ENCODE results near the gene ERFL.
"Not testable (repeated sequence)": the region's sequence is repeated elsewhere in the genome, so short reads cannot be mapped to it uniquely, and the experiment has no call there.

The ERFL gene

DNA sequence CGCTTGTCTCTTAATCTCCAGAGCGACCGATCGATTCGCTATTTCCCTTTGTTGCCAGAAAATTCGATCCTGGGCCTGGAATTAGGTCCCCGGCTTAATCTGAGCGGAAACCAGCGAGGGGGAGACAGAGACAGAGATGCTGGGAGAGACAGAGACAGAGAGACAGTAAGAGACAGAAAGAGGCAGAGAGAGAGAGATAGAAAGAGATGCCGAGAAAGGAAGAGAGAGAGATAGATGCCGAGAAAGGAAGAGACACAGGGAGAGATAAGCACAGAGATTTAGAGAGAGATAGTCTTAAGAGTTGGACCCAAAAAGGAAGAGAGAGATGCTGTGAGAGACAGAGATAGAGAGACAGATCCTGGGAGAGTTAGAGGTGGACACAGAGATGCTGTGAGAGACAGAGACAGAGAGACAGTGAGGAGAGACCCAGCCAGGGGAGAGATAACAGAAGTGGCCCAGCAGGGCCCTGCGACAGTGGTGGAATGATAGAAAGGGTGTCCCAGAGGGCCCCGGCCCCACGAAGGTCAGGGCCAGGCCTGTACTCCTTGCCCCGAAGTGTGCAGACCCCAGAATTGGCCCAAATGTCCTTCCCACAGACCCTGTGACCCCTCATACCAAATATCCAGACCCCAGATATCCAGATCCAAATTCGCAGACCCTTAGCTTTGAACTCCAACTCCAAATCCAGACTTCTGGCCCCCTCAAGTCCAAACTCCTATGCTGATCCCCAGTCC lies 1.3 kb downstream of the ERFL start:
- no peak for DNase-seq (ENCODE audit: low read depth)

DNA sequence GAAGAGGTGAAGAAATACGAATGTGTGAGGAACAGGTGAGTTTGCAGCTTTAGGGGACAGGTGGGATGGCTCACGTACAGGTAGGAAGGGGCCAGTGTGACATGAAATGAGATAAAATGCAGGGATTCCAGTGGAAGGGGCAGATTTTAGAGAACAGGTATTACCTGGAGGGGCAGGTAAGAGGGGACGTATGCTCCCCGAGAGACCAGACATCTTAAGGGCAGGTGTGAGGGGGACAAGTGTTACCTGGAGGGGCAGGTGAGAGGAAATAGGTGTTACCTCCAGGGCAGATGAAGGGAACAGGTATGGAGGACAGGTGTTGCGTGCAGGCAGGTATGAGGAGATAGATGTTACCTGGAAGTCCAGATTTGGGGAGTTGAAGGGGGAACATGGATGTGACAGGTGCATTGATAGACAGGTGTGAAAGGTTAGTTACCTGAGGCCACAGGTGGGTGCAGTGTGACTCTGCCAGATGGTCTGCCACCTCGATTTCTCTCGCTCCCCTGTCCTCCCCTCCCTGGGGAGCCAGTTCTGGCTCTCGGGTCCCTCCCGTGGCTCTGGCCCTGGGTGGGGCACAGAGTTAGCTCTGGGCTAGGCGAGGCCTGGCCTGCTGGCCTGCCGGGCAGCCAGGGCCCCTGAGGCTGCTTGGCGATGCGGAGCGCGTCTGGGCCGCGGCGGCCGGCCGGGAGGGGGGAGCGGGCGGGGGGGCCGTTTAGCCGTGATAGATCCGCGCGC lies 2.1 kb downstream of the ERFL start:
- no peak for DNase-seq (ENCODE audit: low read depth)

DNA sequence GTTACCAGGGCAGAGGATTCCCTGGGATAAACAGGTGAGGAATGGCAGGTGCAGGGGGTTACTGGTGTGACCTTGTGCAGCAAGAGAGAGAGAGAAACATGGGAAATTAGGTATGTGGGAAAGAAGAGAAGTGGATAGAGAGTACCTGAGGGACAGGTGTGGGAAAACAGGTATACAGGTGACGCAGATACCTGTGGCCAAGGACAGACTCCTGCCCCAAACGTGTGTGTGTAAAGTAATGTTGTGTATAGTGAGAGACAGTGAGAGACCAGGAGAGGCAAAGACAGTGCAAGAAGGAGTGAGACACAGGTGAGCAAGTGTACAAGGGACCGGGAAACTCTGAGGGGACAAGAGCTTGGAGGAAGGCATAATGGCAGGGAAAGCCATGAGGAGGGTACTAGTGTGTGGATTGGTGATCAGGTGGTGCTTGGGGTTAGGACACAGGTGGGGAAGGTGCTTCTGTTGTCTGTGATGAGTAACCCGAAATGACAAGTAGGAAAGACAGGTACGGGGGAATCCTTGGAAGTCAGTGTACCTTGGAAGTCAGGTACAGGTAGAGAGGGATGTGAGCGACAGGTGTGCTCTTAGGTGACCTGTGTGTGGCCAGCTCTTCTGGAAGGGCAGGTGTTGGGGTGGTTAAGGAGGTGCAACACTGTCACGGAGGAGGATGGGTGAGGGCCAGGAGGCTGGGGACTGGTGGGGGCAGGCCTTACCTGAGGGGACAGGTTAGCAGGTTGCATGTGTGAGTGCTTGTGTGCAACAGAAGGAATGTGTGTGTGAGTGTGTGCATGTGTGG lies 2.8 kb downstream of the ERFL start:
- DNase-seq (ENCODE audit: low read depth): no peak

DNA sequence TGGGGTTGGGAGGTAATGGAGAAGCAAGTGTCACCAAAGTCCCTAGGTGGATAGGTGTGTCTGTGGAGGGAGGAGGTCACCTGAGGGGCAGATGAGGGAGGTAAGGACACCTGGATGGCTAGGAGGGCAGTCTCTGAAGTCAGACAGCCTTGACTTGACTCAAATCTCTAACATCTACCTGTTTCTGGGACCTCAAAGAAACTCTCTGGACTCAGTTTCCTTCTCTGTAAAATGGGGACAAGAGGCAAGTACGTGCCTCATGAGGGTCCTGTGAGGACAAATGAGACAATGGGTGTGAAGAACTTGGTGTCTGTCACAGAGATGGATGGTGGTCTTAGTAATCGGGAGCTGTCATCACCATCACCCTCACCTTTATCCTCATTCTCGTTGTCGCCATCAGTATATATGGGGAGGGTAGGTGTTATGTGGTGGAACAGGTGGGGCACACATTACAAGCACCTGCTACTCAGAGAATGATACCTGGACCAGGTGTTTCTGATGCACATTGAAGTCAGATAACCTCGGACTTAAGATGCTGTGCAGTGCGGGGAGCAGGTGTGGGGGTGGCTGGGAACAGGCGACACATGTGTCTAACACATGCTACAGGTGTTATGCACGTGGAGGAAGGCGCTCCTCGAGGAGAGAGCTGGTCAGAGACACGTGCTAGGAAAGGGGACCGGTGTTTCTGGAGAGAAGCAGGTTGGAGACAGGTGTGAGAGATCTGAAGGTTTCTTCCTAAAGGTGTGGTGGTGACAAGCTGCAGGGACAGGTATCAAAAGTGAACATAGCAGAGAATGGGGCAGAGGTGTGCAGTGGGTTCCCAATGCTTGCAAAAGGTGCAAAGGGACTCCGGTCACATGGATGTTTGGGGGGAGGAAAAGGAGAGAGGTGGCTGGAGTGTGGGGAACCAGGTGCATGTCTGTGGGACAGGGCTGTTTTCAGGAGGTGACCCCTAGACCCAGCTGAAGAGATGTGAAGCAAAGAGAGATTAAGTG lies 3.8 kb downstream of the ERFL start:
- DNase-seq (ENCODE audit: low read depth): no peak

DNA sequence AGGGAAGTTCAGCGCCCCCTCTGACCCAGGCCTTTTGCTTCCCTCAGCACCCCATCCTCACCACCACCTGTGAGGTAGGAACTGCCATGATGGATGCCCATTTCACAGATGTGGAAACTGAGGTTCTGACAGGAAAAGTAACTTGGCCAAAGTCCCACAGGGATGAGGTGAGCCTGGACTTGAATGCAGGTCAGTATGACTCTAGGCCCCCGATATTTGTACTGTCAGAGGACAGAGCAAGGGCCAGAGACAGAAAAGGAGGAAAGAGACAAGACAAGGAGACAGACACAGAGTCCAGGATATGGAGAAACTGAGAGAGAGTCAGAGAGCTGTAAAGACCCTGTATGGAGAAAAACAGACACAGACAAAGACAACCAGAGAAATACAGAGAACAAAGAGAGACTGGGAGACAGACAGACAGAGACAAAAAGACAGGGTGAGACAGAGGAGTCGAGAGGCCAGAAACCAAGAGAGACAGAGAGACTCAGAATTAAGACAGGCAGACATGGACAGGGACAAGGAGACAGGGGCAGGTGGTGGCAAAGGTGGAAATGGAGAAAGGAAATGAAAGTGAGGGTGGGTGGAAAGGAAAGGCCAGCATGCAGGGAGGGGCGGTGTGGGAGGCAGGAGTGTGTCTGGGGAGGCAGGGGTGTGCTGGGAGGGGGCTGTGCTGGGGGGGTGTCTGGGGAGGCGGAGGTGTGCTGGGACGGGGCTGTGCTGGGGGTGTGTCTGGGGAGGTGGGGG lies 5.0 kb downstream of the ERFL start:
- no peak for DNase-seq (ENCODE audit: low read depth)

DNA sequence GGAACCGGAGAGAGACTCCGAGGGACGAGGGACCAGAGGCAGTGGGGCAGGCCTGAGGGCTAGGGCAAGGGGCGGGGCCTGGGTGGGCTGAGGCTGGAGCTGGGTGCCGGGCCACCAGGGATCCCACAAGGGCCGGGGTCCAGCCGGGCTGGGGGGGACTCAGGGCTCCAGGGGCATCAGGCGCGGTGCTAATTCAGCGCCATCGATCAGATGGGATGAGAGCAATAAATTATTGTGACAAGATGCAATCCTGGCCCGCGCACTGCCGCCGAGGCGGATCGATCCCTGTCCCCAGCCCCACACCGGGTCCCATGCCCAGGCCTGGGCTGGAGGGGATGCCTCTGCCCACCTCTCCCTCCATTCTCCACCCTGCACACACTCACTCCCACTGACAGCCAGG lies 5.7 kb downstream of the ERFL start:
- DNase-seq (ENCODE audit: low read depth): no peak

DNA sequence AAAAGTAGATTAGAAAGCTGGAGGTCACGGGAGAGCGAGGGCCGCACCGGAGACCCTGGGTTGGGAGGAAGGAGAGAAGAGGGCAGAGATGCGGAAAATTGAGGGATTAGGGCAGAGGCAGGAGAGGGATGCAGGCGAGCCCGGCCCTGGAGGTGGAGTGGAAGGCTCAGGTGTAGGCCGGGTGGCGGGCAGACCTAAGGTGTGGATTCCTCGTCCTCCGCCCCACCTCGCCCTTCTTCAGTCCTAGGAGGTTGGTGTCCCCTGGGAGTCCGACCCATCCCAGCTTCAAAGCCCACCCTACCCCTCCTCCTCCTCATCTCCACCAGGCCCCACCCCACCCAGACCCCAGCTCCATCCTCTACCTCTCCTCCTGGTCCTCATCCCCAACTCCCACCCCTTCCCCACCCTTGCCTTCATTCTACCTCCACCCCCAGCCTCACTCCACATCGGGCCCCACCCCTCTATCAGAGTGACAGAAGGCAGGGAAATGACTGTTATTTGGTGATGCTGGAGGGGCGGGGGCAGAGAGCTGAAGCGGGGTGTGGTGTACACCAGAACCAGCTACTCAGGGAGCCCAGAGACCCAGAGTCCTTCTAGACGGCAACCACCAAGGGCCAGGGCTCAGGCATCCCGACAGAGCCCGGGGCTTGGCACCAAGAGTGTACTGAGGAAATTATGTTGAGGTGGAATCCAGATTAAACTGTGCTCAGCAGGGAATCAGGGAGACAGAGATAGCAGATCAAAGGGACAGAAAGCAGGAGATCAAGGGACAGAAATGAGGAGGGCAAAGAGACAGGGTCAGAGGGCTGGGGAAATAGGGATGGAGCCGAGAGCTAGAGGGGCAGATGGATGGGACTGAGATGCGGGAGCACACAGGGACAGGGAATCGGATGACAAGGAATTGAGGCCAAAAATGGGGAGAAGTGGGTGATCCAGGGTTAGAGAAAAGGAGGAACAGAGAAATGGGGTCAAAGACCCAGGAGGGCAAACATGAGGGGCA lies 6.4 kb downstream of the ERFL start:
- no peak for DNase-seq (ENCODE audit: low read depth)

DNA sequence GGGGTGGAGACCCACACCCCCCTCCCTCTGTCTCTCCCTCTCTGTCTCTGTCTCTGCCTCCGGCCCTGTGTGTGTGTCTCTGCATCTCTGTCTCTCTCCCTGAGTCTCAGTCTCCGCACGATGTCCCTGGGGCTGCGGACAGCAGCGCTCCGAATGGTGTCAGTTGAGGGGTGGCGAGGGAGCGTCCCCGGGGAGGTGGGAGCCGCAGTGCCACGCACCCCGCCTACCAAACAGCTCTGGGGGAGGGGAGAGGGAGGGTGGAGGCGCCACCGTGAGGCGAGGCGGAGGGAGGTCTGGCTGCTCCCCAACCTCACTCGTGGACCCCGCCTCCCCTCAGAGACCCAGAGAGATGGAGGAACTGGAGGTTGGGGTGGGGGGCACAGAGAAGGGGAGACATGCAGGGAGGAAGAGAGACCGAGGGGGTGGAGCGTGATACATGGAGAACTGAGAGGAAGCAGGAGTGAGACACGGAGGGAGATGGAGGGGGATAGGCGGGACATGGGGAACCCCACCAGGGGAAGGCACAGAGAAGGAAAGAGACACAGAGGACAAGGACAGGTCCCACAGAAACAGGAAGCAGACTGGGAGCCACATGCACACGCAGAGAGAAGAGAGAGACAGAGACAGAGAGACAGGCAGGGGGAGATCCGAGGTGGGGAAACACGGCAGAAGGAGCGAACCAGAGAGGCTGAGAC lies 7.2 kb downstream of the ERFL start:
- no peak for DNase-seq (ENCODE audit: low read depth)

DNA sequence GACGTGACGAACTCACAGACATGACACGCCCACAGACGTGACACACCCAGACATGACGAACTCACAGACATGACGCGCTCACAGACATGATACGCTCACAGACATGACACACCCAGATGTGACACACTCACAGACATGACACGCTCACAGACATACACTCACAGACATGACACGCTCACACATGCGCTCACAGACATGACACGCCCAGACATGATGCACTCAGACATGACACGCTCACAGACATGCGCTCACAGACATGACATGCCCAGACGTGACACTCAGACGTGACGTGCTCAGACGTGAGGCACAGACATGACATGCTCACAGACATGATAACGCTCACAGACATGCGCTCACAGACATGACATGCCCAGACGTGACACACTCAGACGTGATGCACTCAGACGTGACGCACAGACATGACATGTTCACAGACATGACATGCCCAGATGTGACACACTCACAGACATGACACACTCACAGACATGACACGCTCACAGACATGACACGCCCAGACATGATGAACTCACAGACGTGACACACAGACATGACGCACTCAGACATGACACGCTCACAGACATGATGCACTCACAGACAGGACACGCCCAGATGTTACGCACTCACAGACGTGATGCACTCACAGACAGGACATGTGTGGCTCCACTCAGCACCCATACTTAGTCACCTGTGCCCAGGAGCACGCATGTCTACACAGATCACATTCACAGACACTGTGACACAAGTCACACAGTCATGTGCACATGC lies 8.1 kb downstream of the ERFL start:
- DNase-seq (ENCODE audit: low read depth): no peak

DNA sequence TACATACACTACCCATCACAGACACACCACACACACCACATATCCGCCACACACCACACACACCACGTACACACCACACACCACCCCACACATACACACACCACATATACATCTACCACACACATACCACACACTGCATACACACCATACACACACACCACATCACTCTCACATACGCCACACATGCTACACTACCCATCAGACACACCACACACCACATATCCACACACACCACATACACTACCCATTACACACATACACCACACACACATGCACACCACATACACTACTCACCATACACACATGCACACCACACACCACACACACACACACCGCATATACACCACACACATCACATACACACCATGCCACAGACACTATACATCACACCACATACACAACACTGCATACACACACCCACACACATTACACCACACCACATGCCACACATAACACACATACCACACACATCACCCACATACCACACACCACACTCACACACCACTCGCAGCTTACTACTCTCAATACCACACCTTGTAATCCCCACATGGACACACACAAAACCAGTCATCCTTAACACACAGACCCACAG lies 9.5 kb downstream of the ERFL start:
- no peak for DNase-seq (ENCODE audit: low read depth)

DNA sequence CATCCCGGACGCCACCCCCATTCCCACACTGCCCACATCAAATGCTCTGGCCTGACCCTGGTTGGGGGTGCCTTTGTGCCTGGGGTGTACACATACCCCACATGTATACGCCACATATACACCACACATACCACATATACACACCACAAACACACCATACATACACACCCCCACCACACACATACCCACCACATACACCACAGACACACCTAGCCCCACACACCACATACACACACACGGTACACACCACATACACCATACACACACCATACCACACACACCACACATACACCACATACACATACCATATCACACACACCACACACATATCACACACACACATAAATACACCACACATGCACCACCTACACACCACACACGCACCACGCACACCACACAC lies 10.2 kb downstream of the ERFL start:
- DNase-seq (ENCODE audit: low read depth): no peak

DNA sequence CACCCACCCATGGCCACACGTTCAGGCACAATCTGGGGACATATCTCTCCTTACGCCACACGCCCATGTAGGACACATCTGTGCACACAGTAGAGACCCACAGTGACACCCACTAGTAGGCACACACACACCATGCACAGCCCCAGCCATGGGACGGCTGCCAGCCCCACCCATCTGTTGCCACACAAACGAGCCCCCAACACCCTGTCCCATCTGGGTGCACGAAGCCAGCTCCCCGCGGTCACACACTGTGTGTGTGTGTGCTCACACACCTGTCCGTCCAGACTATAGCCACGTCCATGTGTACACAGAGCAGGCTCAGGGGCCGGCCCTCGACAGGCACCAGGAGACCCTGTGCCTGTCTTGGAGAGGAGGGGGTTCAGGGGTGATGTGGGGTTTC lies 10.6 kb downstream of the ERFL start:
- DNase-seq (ENCODE audit: low read depth): no peak

DNA sequence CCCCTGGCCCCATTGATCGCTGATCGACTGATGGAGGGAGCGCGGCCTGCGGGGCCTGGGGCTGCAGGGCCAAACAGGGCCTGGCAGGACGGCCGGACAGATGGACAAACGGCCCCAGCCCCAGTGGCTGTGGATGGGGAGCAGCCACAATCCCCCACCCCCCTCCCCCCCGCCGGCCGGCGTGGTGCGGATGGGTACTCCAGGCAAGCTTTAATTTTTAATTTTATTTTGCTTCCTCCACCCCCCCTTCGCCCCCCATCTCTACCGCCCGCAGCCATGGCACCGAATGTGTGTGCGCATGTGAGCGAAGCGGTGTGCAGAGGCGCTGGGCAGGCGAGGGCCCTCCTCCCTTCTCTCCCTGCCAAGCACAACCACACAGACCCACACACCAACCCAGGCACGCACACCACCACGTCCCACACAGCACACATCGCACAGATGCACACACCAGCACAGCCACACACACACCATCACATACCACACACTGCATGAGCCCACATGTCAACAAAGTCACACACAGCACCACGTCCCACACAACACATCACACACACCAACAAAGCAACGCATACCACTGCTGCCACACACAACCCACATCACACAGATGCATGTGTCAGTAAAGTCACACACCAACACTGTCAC lies 12.4 kb downstream of the ERFL start:
- DNase-seq (ENCODE audit: low read depth): no peak

DNA sequence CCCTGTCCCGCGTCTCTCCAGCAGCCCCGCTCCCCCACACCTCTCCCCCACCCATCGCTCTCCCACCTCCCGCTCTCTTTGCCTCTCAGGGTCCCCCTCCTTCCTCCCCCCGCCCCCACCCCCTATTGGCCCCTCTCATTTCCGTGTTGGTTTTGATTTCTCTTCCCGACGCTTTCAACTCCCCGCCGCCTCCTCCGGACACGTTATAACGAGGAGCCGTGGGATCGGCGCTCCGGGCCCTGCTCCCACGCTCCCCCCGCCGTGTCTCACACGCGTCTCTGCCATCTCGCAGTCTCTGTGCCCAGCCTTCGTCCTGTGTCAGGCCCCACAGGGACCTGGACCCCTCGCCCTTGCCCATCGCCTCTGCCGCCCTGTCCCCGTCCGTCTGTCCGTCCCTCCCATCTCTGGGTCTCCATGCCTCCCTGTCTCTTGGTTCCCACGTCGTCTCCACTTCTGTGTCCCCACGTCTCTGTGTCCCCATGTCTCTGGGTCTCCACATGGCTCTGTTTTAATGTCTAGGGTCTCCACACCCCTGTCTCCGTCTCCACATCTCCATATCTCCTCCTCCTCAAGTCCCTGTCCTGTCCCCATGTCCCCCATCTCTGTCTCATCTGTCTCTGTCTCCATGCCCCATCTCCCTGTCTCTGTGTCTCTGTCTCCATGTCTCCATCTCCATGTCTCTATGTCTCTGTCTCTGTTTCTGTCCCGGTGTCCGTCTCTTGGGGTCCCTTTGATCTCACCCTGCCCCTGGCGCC lies 13.1 kb downstream of the ERFL start:
- DNase-seq (ENCODE audit: low read depth): no peak

DNA sequence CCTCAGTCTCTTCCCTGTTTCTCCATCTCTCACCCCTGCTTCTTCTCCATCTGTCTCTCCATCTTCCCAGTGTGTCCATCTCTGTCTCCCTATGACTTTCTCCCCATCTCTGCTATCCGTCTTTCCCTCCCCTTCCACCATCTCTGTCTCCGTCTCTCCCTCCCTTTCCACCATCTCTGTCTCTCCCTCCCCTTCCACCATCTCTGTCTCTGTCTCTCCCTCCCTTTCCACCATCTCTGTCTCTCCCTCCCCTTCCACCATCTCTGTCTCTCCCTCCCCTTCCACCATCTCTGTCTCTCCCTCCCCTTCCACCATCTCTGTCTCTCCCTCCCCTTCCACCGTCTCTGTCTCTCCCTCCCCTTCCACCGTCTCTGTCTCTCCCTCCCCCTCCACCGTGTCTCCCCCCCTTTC lies 13.8 kb downstream of the ERFL start:
- DNase-seq (ENCODE audit: low read depth): not testable (repeated sequence)

DNA sequence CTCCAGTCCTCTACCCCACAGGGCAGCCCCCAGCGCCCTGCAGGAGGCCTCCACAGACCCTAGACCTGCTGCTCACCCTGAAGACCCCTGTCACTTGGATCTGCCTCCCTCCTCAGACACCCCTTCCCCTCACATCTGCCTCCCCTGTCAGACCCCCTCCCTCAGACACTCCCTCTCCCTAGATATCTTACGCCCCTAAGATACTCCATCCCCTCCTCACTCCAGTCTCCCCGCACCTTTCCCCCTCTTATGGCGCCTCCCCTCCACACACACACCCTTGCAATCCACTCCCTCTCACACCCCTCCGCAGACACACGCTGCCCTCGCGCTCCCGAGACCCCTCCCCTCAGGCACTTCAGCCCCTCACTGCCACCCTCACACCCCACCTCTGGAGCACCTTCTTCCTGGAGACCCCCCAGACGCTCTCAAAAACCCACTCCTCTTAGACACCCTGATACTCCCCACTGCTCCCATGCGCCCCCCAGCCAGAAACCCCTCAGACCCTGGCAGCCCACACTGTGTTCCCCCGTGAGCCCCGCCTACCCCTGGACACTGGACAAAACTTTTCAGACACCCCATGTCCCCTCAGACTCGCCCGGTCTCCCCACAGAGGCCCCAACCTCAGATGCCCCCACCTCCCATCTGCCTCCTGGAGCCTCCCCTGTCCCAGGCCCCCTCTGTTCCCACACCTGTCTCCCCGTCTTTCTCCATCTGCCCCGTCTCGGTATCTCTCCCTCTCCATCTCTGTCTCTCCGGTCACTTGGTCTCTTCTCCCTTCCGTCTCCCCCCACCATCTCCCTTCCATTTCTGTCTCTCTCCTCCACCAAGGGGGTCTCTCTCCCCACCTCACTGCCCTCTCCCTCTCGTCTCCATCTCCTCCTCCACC lies 14.5 kb downstream of the ERFL start:
- DNase-seq (ENCODE audit: low read depth): no peak

All from GM04503 (cell line).